ENCODE results near the gene OR6C2. TPM values are rescaled to one million over a fixed set of nuclear protein-coding genes. Genes with fewer than 3 reads are reported as not detected.

Gene OR6C2
- total and polyA plus RNA-seq, 9 of the 15 experiments (the other 6 are each of a cell fraction or from before 2014, with no cell fraction given): not detected

GRCh38 chr12:55443776-55444175 is at the start of gene OR6C2 (continued):
- TF ChIP-seq TGIF2 (CRISPR knock-in tag; IDR thresholded peaks at IDR 0.05) (no peak), MEF2A (IDR thresholded peaks at IDR 0.05; ENCODE audit: control insufficient read depth, low read depth, low read length) (no peak), PBX2 (CRISPR knock-in tag; IDR thresholded peaks at IDR 0.05; ENCODE audit: low read depth) (no peak), PBX2 (tag; conservative IDR thresholded peaks at IDR 0.05; ENCODE audit: low read depth) (no peak)

GRCh38 chr12:55396326-55396725 is 47.5 kb upstream of the OR6C2 start:
- ATAC-seq (no peak), DNase-seq (ENCODE audit: extremely low read depth in 1 of 4, low spot score in 3 of 4) (no peak), FAIRE-seq (no peak)
- no peak overlapping the region for H2AFZ ChIP-seq (ENCODE audit: low read depth, low read length)
- no peak overlapping the region for H3K9ac ChIP-seq (ENCODE audit: insufficient read depth in 1 of 2, low read depth in 2 of 2, low read length in 2 of 2)
- POLR2A ChIA-PET: interaction anchor here (0.6 to 1.0 kb wide), 2 partner anchors 13 to 75 kb away, joined by 3 to 4 read pairs; no protein-coding TSS in a partner anchor
- peaks cover 0 to 6% of the 10 kb centered on the region in 2 experiments; a peak in 1 of 5 replicates for H3K4me1 ChIP-seq (replicated peaks in 1 of 2; ENCODE audit: control insufficient read depth in 2 of 2, insufficient read depth in 2 of 2, low read length in 2 of 2)
- H3K9me3 ChIP-seq (replicated peaks; ENCODE audit: control insufficient read depth, insufficient read depth, low read depth, low read length): no peaks in the 10 kb centered on the region
- no TSS peak for BruUV-seq (replicated peaks)
- H4K20me1 ChIP-seq (replicated peaks; ENCODE audit: control insufficient read depth, insufficient read depth, low read length): no peaks in the 10 kb centered on the region
- no peaks in the 10 kb centered on the region for H3K9me1 ChIP-seq (ENCODE audit: control insufficient read depth, insufficient read depth, low read length)
- in situ Hi-C loops (cut with MboI) (no loop called here), intact Hi-C loops (cut with micrococcal nuclease) (no loop called here)
- no peaks in the 10 kb centered on the region for H3K79me2 ChIP-seq (ENCODE audit: control insufficient read depth, insufficient read depth, low read length)
- 7% methylated on average over 1 of the region's 1 CpG for WGBS (ENCODE audit: insufficient coverage, low coverage, missing lambda C conversion rate)
- no peaks in the 10 kb centered on the region for H3K36me3 ChIP-seq (ENCODE audit: control insufficient read depth, insufficient read depth, low read length)
- H3K27ac ChIP-seq (ENCODE audit: extremely low read depth, low read depth, low read length): no peak overlapping the region
- CTCF ChIA-PET (ENCODE audit: low intra/inter-chr PET ratio): no interaction called here
- H3K27me3 ChIP-seq (ENCODE audit: control insufficient read depth in 2 of 2, insufficient read depth in 2 of 2, low read length in 2 of 2): peaks cover 0 to 12% of the 10 kb centered on the region in 2 experiments; a peak in 2 of 5 replicates
- H3K4me3 ChIP-seq: no peak overlapping the region
- H3K4me2 ChIP-seq (ENCODE audit: insufficient read depth, low read length): no peak overlapping the region
- TF ChIP-seq RAD51 (IDR thresholded peaks at IDR 0.05; ENCODE audit: borderline replicate concordance, low read depth) (no peak), RFX1 (IDR thresholded peaks at IDR 0.05) (no peak), ZBTB40 (IDR thresholded peaks at IDR 0.05) (no peak), ZBTB40 (CRISPR knock-in tag; IDR thresholded peaks at IDR 0.05) (no peak)
